Epithelial cell of proximal tubule (primary cell): ENCODE measurements around the gene RBM24. TPM values are rescaled to one million over a fixed set of nuclear protein-coding genes. Genes with fewer than 3 reads are reported as not detected.

Experiments used
- DNase-seq: peaks from one replicate; pipeline ENCODE4 v3.0.0-alpha.2; 2011; ENCODE audit warnings: low read depth
- H3K4me3 ChIP-seq: 2 replicates; pipeline ENCODE4 v1.5.1; 2011; ENCODE audit warnings: low read depth, mild to moderate bottlenecking, low read length
- total RNA-seq: library from RNA; depleted of rRNA; stranded (reverse); fragments of >200 nt; gene quantifications from 2 replicates; pipeline ENCODE4 v1.2.3, GENCODE V29; 2015
- TF ChIP-seq, protein P1 (sequence below): conservative IDR thresholded peaks from 2 replicates; pipeline ENCODE4 v1.5.1; 2012; ENCODE audit warnings: low read depth, mild to moderate bottlenecking, low read length

The RBM24 gene
- total RNA-seq = 3.2 and 5.4 TPM in 2 replicates

DNA sequence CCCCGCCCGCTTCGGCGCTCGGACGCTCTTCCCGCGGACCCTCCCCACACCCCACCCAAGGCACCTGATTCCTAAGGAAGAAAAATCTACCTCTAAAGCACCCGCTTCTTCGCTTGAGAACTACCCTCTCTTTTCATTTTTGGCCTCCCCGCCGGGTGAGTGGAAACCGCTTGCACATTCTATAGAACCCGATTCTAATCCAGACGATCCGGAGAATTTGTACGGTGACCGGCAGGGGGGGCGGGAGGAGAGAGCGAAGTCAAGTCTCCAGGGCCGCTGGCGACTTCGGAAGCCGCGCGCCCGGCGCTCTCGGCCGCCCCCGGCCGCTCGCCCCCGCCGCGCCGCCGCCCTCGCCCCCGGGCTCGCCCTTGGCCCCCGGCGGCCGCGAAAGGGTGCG, at the start of gene RBM24:
TSS of gene RBM24 (plus strand) at position 262 of the 397 bp plus-strand sequence. CDS start 221 bp downstream, outside the sequence.
- H3K4me3 ChIP-seq = peak within 1 kb of the TSS; percentile 75
- TF ChIP-seq, protein P1, sequence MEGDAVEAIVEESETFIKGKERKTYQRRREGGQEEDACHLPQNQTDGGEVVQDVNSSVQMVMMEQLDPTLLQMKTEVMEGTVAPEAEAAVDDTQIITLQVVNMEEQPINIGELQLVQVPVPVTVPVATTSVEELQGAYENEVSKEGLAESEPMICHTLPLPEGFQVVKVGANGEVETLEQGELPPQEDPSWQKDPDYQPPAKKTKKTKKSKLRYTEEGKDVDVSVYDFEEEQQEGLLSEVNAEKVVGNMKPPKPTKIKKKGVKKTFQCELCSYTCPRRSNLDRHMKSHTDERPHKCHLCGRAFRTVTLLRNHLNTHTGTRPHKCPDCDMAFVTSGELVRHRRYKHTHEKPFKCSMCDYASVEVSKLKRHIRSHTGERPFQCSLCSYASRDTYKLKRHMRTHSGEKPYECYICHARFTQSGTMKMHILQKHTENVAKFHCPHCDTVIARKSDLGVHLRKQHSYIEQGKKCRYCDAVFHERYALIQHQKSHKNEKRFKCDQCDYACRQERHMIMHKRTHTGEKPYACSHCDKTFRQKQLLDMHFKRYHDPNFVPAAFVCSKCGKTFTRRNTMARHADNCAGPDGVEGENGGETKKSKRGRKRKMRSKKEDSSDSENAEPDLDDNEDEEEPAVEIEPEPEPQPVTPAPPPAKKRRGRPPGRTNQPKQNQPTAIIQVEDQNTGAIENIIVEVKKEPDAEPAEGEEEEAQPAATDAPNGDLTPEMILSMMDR = peak; percentile 49
- DNase-seq = no peak

DNA sequence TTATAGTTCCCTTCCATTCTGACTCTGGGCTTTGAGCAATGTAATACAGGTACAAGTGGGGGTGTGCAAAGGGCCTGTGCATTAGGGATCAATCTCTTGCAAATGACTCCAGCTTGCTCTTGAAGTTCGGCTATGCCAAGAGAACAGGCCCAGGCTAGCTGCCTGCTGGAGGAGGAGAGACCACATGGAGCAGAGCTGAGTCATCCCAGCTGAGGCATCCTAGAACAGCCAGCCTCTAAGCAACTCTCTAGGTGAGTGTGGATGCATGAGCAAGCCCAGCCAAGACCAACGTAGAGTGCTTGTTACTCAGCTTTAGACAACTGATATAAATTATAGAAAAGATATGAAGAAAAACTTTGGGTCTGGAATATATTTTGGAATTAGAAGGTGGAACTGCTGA, 47.6 kb upstream of the RBM24 start:
- H3K4me3 ChIP-seq = no peak overlapping the region
- TF ChIP-seq, protein P1 = no peak
- DNase-seq = no peak

DNA sequence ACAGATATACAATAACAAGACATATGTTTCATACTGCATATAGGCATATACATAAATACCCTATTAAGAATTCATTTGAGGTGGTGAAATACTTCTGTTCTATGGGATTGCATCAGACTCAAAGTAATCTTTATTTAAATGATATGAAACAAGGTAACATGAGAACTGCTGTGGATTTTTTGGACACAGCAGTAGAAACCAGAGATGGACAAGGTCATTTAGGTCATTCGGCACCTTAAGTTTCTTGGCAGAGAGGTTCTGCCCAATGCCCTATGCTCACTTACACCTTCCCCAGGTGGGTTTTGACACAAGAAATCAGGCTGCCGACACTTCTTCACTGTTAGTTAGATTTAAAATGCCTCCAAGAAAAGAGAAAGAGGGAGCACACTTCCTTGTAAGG, 43.9 kb upstream of the RBM24 start:
- DNase-seq = no peak
- TF ChIP-seq, protein P1 = no peak

DNA sequence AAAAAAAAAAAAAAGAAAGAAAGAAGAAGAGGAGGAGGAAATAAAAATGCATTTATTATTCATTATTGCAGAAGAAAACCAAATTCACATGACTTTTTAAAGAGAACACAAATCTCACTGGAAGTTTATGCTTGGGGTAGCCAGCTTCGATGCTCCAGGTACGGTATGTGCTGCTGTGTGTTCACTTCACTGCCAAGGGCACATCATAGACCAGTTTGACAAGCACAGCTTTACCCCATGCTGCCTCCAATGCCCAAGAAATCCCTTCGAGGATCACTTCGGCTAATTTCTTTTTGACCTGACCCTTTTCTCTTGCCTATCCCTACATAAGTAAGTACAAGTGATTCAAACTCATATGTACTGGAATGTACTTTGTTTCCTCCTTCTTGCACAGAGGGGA, 41.9 kb upstream of the RBM24 start:
- no peak for DNase-seq
- TF ChIP-seq, protein P1 = no peak
- H3K4me3 ChIP-seq = no peak overlapping the region

More for the DNA sequence above, 43.9 kb upstream of the RBM24 start:
- H3K4me3 ChIP-seq = no peak overlapping the region

DNA sequence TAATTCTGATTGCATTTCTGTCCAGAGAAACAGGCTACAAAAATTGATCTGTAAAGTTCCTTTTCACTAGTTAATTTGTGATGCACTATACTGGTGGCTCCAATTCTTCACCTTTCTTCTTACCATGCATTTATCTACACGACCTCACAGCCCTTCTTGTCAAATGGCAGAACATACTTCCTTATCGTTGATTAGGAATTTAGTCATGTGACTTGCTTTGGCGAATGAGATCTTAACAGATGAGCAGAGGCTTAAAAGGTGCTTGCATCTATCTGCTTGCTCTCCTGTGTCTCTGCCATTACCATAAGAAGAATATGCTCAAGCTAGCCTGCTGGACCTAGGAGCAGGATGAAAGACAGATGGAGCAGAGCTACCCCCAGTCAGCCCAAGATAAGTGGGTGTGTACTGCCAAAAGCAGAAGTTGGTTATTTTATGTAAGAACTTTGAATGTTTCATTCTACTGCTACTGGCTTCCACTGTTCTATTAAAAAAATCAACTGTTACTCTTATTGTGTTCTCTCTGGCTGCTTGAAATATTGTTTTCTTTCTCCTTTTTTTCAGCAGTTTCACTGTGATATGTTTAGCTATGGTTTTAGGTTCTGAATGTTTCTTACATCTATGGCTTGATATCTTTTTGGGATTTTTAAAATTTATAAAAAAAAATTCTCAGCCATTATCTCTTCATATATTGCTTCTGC, 40.2 kb upstream of the RBM24 start:
- DNase-seq = no peak
- H3K4me3 ChIP-seq = no peak overlapping the region
- TF ChIP-seq, protein P1 = no peak

DNA sequence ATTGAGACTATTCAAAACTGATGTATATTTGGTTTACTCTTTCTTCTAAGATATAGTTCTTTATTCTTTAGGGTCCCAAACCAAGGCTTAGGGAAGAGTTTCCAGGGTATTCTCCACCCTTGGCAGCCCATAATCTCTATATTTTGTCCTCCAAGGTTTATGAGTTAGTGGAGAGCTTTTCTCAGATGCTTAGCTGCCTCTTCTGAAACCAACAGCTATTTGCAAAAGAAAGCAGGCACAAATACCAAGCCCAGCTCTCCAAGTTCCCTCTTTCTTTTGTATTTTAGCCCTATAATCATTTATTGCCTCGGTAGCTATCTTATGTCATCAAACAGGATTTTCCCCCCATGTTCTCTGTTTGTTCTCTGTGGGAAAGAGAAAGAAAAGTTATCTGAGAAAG, 39.1 kb upstream of the RBM24 start:
- TF ChIP-seq, protein P1 = no peak
- no peak for DNase-seq
- no peak overlapping the region for H3K4me3 ChIP-seq

DNA sequence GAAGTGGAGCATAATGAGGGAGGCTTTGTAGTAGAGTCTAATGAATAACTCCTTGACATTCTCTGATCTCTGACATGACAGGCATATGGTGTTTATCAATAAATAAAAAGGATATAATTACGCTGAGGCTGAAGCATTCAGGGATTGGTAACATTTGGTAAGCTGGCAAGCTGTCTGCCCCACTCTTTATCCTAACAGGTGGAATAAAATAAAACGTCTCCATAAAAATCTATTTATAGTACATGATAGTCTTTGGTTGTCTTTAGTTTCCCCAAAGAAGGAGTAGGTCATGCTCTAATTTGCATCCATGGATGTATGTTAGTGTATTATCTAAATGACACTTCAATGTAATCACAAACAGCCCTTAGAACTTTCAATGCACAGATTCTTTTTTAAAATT, 30.9 kb upstream of the RBM24 start:
- TF ChIP-seq, protein P1 = no peak
- H3K4me3 ChIP-seq = no peak overlapping the region
- no peak for DNase-seq
